Measurements from ENCODE around the gene RASGEF1C. TPM values are rescaled to one million over a fixed set of nuclear protein-coding genes. Genes with fewer than 3 reads are reported as not detected.
A peak's percentile ranks its signal among the peaks of the same experiment; 100 is the strongest.

RASGEF1C gene
- total and polyA plus RNA-seq, 2 of the 13 experiments (the other 11 are each of a cell fraction or from before 2014, with no cell fraction given): not detected

- TF ChIP-seq JDP2 (CRISPR knock-in tag; IDR thresholded peaks at IDR 0.05; ENCODE audit: borderline replicate concordance): peak; percentile 91
- TF ChIP-seq ZNF225 (CRISPR knock-in tag; IDR thresholded peaks at IDR 0.05): peak; percentile 92
- TF ChIP-seq TFE3 (CRISPR knock-in tag; IDR thresholded peaks at IDR 0.05): peak; percentile 84; the same call in 1 of the 2 replicates
- peak; percentile 86 for TF ChIP-seq THAP7 (CRISPR knock-in tag; IDR thresholded peaks at IDR 0.05)
- TF ChIP-seq ZNF782 (CRISPR knock-in tag; IDR thresholded peaks at IDR 0.05; ENCODE audit: borderline replicate concordance): peak; percentile 91
- TF ChIP-seq ZSCAN30 (CRISPR knock-in tag; IDR thresholded peaks at IDR 0.05): no peak
- TF ChIP-seq NFE2L2 (IDR thresholded peaks at IDR 0.05; ENCODE audit: low read length): no peak
- TF ChIP-seq JUN (CRISPR knock-in tag; IDR thresholded peaks at IDR 0.05): peak; percentile 85; the same call in 1 of the 2 replicates
- TF ChIP-seq ZNF17 (CRISPR knock-in tag; IDR thresholded peaks at IDR 0.05): no peak
- peak; percentile 99 for TF ChIP-seq AHR (CRISPR knock-in tag; IDR thresholded peaks at IDR 0.05)
- peak; percentile 87 for TF ChIP-seq ZGPAT (CRISPR knock-in tag; IDR thresholded peaks at IDR 0.05)
- no peak for TF ChIP-seq GTF2F1 (IDR thresholded peaks at IDR 0.05; ENCODE audit: low read length)
- TF ChIP-seq ARID4A (CRISPR knock-in tag; IDR thresholded peaks at IDR 0.05; ENCODE audit: borderline replicate concordance): peak; percentile 78
- no peak for TF ChIP-seq SRSF1 (optimal IDR thresholded peaks at IDR 0.05; ENCODE audit: low read depth, low read length)
- 0 out of 2 replicates have a peak, but pooled peaks have one; percentile 87 for TF ChIP-seq ZFP36L2 (CRISPR knock-in tag; IDR thresholded peaks at IDR 0.05)
- peak; percentile 98; the same call in 1 of the 2 replicates for TF ChIP-seq SNAPC5 (CRISPR knock-in tag; IDR thresholded peaks at IDR 0.05; ENCODE audit: borderline replicate concordance)
- TF ChIP-seq HNF4A (CRISPR knock-in tag; IDR thresholded peaks at IDR 0.05): peak; percentile 34; the same call in 1 of the 2 replicates
- TF ChIP-seq ZNF136 (CRISPR knock-in tag; IDR thresholded peaks at IDR 0.05; ENCODE audit: low read depth): peak; percentile 95
- peak; percentile 98 for TF ChIP-seq ZNF124 (CRISPR knock-in tag; IDR thresholded peaks at IDR 0.05)
- peak; percentile 81 for TF ChIP-seq ZNF263 (CRISPR knock-in tag; IDR thresholded peaks at IDR 0.05)
- peak; percentile 40 for TF ChIP-seq SAP130 (CRISPR knock-in tag; IDR thresholded peaks at IDR 0.05; ENCODE audit: low read depth)
Observed at GRCh38 chr5:180071531-180072255, 137.3 kb downstream of the RASGEF1C start, which contains the start of gene RNF130 (continued).
